Astrocyte (in vitro differentiated cells and primary cell): Measurements from ENCODE around the gene NEK7.

ENCODE experiments used
- CTCF ChIP-seq: IDR thresholded peaks from 2 replicates; pipeline ENCODE4 v1.5.1; 2011; ENCODE audit warnings: low read depth, mild to moderate bottlenecking, inconsistent platforms, low read length, moderate library complexity; ENCODE audit not compliant: insufficient read depth
- EZH2 ChIP-seq: IDR thresholded peaks from 2 replicates; pipeline ENCODE4 v1.6.1; 2012; ENCODE audit warnings: mild to moderate bottlenecking, low read length, inconsistent platforms; ENCODE audit not compliant: insufficient read depth

GRCh38 chr1:198364471-198364870 lies 207.7 kb downstream of the NEK7 start:
- TF ChIP-seq CTCF: no peak
- no peak for TF ChIP-seq EZH2
